ENCODE results near the gene RTCA.

GRCh38 chr1:100231721-100232120 lies 34.3 kb upstream of the RTCA start:
- TF ChIP-seq CTCF (IDR thresholded peaks at IDR 0.05; ENCODE audit: poor library complexity, severe bottlenecking) (no peak), POLR2AphosphoS5 (IDR thresholded peaks at IDR 0.05) (no peak), EZH2 (IDR thresholded peaks at IDR 0.05; ENCODE audit: borderline replicate concordance, insufficient read depth, low read length, poor library complexity, severe bottlenecking) (no peak), REST (IDR thresholded peaks at IDR 0.05; ENCODE audit: borderline replicate concordance) (no peak)

All from neural cell (in vitro differentiated cells).